Measurements from ENCODE around the gene BMP6. TPM values are rescaled to one million over a fixed set of nuclear protein-coding genes. Genes with fewer than 3 reads are reported as not detected.

Gene BMP6
- total RNA-seq, 1 donor from 2014 or later = 0.97 TPM

DNA sequence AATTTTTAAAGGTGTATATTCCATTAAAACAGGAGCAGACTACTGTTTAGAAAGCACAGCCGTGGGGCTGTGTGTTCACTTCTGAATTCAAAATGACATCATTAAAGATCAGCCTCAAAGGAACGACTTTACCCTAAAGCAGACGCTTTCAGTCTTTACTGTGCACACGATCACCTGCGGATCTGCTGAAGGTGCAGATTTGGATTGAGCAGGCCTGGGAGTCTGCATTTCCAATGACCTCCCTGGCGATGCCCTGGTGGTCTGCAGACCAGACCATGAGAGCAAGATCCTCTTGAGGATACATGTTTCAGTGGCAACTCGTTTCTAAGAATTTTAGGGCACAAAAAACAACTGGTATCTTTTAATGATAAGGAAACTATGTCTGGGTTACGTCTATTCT lies 157.5 kb downstream of the BMP6 start:
- no peaks in the 10 kb centered on the region for H3K9me3 Mint-ChIP-seq (ENCODE audit: unreplicated experiment)
- peaks cover 2% of the 10 kb centered on the region for H3K27me3 Mint-ChIP-seq (ENCODE audit: unreplicated experiment)
- H3K4me1 Mint-ChIP-seq (ENCODE audit: unreplicated experiment) = no peaks in the 10 kb centered on the region
- no peak overlapping the region for H3K4me3 Mint-ChIP-seq (ENCODE audit: unreplicated experiment)
- TF ChIP-seq, protein P1, sequence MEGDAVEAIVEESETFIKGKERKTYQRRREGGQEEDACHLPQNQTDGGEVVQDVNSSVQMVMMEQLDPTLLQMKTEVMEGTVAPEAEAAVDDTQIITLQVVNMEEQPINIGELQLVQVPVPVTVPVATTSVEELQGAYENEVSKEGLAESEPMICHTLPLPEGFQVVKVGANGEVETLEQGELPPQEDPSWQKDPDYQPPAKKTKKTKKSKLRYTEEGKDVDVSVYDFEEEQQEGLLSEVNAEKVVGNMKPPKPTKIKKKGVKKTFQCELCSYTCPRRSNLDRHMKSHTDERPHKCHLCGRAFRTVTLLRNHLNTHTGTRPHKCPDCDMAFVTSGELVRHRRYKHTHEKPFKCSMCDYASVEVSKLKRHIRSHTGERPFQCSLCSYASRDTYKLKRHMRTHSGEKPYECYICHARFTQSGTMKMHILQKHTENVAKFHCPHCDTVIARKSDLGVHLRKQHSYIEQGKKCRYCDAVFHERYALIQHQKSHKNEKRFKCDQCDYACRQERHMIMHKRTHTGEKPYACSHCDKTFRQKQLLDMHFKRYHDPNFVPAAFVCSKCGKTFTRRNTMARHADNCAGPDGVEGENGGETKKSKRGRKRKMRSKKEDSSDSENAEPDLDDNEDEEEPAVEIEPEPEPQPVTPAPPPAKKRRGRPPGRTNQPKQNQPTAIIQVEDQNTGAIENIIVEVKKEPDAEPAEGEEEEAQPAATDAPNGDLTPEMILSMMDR (IDR thresholded peaks at IDR 0.05; ENCODE audit: unreplicated experiment) = no peak
- DNase-seq (ENCODE audit: low spot score) = no peak
- H3K27ac Mint-ChIP-seq (ENCODE audit: unreplicated experiment) = no peak overlapping the region
- H3K36me3 Mint-ChIP-seq (ENCODE audit: low read depth, unreplicated experiment) = peaks cover 44% of the 10 kb centered on the region

DNA sequence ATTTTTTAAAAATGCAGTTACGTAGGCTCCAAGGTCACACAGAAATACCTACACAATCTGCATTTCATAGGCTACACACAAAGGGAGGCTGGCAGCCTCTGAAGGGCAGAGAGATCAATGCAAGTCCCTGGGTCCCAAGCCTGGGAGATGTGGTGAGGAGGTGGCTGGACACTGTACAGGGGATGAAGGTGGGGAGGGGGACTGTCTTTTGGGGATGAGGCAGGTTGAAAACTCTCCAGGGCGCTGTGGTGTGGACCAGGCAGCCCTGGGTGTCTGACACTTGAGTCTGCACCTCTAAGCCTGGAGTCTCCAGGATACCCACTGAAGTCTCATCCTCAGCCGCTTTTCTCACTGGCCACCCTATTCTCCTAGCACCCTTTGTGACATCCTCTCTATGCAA lies 160.2 kb downstream of the BMP6 start:
- no peak for DNase-seq (ENCODE audit: low spot score)

DNA sequence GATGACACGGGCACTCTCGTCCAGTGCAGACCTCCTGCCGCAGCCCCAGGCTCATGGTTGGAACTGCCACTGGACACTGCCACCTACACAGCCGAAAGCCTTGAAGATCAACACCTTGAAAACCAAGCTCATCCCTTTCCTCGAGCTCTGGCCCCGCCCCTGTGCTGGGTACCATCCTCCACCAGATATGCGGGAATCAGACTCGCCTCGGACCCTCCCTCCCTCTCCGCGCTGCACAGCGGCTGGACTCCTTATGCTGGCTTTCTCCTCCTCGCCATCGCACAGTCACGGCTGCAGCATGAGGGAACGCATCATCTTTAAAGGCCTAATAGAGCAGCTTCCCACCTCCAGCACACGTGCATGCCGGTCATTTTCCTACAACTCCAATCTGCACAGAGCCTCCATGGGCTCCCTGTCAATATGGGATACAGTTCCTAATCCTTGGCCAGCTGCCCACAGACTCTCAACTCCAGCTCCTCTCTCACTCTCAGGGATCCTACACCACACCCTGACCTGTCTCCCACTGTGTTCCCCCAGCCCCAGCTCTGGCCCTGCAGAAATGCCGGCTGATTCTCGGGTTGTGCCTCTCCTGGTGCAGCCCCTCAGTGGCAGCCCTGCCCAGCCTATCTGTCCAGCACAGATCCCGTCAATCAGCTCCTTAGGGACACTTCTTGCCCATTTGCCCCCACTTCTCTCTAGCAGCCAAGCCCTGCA lies 161.5 kb downstream of the BMP6 start:
- no peak for DNase-seq (ENCODE audit: low spot score)
- Mint-ChIP-seq H3K36me3 (ENCODE audit: low read depth, unreplicated experiment) (peaks cover 62% of the 10 kb centered on the region), H3K9me3 (ENCODE audit: unreplicated experiment) (no peaks in the 10 kb centered on the region), H3K27ac (ENCODE audit: unreplicated experiment) (no peak overlapping the region), H3K27me3 (ENCODE audit: unreplicated experiment) (peaks cover 2% of the 10 kb centered on the region), H3K4me1 (ENCODE audit: unreplicated experiment) (no peaks in the 10 kb centered on the region), H3K4me3 (ENCODE audit: unreplicated experiment) (peak overlapping the region; percentile 76)
- TF ChIP-seq, protein P1 (IDR thresholded peaks at IDR 0.05; ENCODE audit: unreplicated experiment) = no peak

More for the DNA sequence above, 160.2 kb downstream of the BMP6 start:
- TF ChIP-seq, protein P1 (IDR thresholded peaks at IDR 0.05; ENCODE audit: unreplicated experiment) = no peak
- Mint-ChIP-seq H3K4me3 (ENCODE audit: unreplicated experiment) (no peak overlapping the region), H3K27ac (ENCODE audit: unreplicated experiment) (no peak overlapping the region), H3K27me3 (ENCODE audit: unreplicated experiment) (peaks cover 2% of the 10 kb centered on the region), H3K36me3 (ENCODE audit: low read depth, unreplicated experiment) (peaks cover 55% of the 10 kb centered on the region), H3K9me3 (ENCODE audit: unreplicated experiment) (no peaks in the 10 kb centered on the region), H3K4me1 (ENCODE audit: unreplicated experiment) (no peaks in the 10 kb centered on the region)

DNA sequence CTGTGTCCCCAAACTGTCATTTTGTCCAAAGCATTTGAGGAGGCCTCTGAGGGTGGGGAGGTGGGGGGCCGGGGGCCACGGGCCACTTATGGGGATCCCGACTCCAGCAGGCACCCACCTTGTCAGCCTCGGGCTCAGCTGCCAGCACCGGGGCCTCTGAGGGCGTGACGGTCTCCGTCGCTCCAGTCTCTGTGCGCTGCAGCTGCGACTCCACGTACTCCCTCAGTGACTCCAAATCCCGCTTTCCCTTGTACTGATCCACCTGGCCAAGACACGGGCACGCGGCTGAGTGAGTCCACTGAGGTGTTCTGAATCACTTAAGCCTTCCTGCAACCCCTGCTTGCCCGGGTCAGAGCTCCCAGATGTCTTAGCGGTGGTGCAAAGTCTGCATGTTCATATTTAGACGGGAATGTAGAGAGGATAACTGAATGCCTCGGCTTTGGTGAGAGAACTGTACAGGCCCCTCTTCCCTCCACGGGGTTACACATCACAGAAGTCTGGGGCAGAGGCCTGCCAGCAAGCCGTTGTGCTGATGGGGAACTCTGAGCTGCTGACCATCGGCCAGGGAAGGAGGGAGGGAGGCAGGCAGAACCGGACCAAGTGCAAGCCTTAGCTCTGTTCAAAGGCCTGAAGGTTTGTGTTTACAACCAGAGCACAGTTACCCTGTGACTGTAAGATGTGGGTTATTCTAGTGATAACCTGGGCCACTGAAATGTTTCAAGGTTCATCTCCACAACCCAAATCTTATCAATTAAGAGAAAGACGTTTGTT lies 162.9 kb downstream of the BMP6 start:
- TF ChIP-seq, protein P1 (IDR thresholded peaks at IDR 0.05; ENCODE audit: unreplicated experiment) = no peak
- Mint-ChIP-seq H3K9me3 (ENCODE audit: unreplicated experiment) (no peaks in the 10 kb centered on the region), H3K4me1 (ENCODE audit: unreplicated experiment) (no peaks in the 10 kb centered on the region), H3K27ac (ENCODE audit: unreplicated experiment) (no peak overlapping the region), H3K27me3 (ENCODE audit: unreplicated experiment) (peaks cover 4% of the 10 kb centered on the region), H3K4me3 (ENCODE audit: unreplicated experiment) (no peak overlapping the region), H3K36me3 (ENCODE audit: low read depth, unreplicated experiment) (peaks cover 56% of the 10 kb centered on the region)
- no peak for DNase-seq (ENCODE audit: low spot score)
